GM12878 (cell line): ENCODE data around the gene KRTAP5-11. TPM values are rescaled to one million over a fixed set of nuclear protein-coding genes. Genes with fewer than 3 reads are reported as not detected.

Experiments
- ATAC-seq: fragments of 200-7000 bp; cut with Tn5 transposase; 3 replicates; pipeline ENCODE4 v1.9.1; 2020; ENCODE audit warnings: mild to moderate bottlenecking, moderate library complexity
- BruUV-seq: library from RNA; stranded (reverse); fragments of 400-500 nt; replicated peaks from 2 replicates; lab custom pipeline; 2021; lab: Mats Ljungman, UMichigan
- CTCF ChIA-PET: fragments of 300-600 bp; sonication (Branson Sonifier 250); formaldehyde crosslinking; extraction: SDS; loops from one replicate; lab custom pipeline; 2021; ENCODE audit warnings: inconsistent platforms; lab: Yijun Ruan, JAX
- POLR2A ChIA-PET: fragments of 350-600 bp; formaldehyde crosslinking; extraction: SDS; loops from one replicate; lab custom pipeline; 2021; ENCODE audit warnings: inconsistent platforms; lab: Charles Lee
- RAD21 ChIA-PET: fragments of 300-600 bp; sonication (Branson Sonifier 250); formaldehyde crosslinking; loops from one replicate; lab custom pipeline; 2023; ENCODE audit warnings: antibody characterized with exemption; ENCODE audit not compliant: unreplicated experiment; lab: Charles Lee
- SMC1A ChIA-PET: fragments of 300-600 bp; sonication (Branson Sonifier 250); formaldehyde crosslinking; loops from one replicate; lab custom pipeline; 2023; ENCODE audit not compliant: unreplicated experiment, uncharacterized antibody; lab: Charles Lee
- DNase-seq: peaks from one replicate; pipeline ENCODE4 v3.0.0-alpha.2; 2011; ENCODE audit warnings: low read depth, low spot score
- FAIRE-seq: peaks from 3 replicates; lab custom pipeline; 2011; peaks lifted over from hg19 to GRCh38; lab: Jason Lieb, UNC
- H2AFZ ChIP-seq: 2 replicates; pipeline ENCODE4 v1.6.0; 2011; ENCODE audit warnings: low read depth, low read length, control low read depth; ENCODE audit not compliant: control insufficient read depth
- H3K27ac ChIP-seq: 2 replicates; pipeline ENCODE4 v1.5.1; 2011; ENCODE audit warnings: control low read depth; ENCODE audit not compliant: control insufficient read depth, insufficient read depth
- H3K27me3 ChIP-seq, 2 experiments: replicated peaks in 1 of 2; 2 replicates each; pipeline versions ENCODE4 v1.6.0 to v1.6.1; 2011; ENCODE audit warnings: low read length in 1 of 2; ENCODE audit not compliant: control insufficient read depth in 2 of 2, insufficient read depth in 2 of 2
- H3K36me3 ChIP-seq, 2 experiments: 2 replicates each; pipeline ENCODE4 v1.5.1; 2011; ENCODE audit warnings: low read length in 1 of 2; ENCODE audit not compliant: control insufficient read depth in 2 of 2, insufficient read depth in 2 of 2
- H3K4me1 ChIP-seq: 2 replicates; pipeline ENCODE4 v1.6.1; 2011; ENCODE audit warnings: mild to moderate bottlenecking, low read length, moderate library complexity, mixed read lengths; ENCODE audit not compliant: control insufficient read depth, insufficient read depth
- H3K4me2 ChIP-seq: 2 replicates; pipeline ENCODE4 v1.6.0; 2011; ENCODE audit warnings: control low read depth; ENCODE audit not compliant: control insufficient read depth, insufficient read depth
- H3K4me3 ChIP-seq: fragments of 200-600 bp; sonication (generic); 2 replicates; pipeline ENCODE4 v1.5.1; 2016
- H3K79me2 ChIP-seq: 2 replicates; pipeline ENCODE4 v1.6.0; 2011; ENCODE audit warnings: low read length; ENCODE audit not compliant: control insufficient read depth, insufficient read depth
- H3K9ac ChIP-seq: 2 replicates; pipeline ENCODE4 v1.8.0; 2011; ENCODE audit warnings: low read length, control low read depth, mixed read lengths; ENCODE audit not compliant: control insufficient read depth, insufficient read depth
- H3K9me3 ChIP-seq: replicated peaks from 3 replicates; pipeline ENCODE4 v1.5.1; 2011; ENCODE audit warnings: mild to moderate bottlenecking, low read length; ENCODE audit not compliant: control insufficient read depth, insufficient read depth
- H4K20me1 ChIP-seq: 2 replicates; pipeline ENCODE4 v1.6.0; 2011; ENCODE audit not compliant: control insufficient read depth, insufficient read depth
- LARP7 ChIP-seq: fragments of 450-650 bp; IDR thresholded peaks from 2 replicates; pipeline ENCODE4 v1.6.1; 2017; ENCODE audit warnings: mild to moderate bottlenecking
- PML ChIP-seq: IDR thresholded peaks from 2 replicates; pipeline ENCODE4 v1.6.1; 2012; ENCODE audit warnings: low read length, inconsistent platforms
- POLR2AphosphoS5 ChIP-seq: IDR thresholded peaks from 2 replicates; pipeline ENCODE4 v1.6.1; 2011; ENCODE audit warnings: mild to moderate bottlenecking, low read length, inconsistent platforms
- RELA ChIP-seq: fragments of 450-650 bp; IDR thresholded peaks from 2 replicates; pipeline ENCODE4 v1.8.0; 2014; ENCODE audit warnings: borderline replicate concordance; ENCODE audit not compliant: partially characterized antibody
- SP1 ChIP-seq: IDR thresholded peaks from one replicate; pipeline ENCODE4 v1.6.1; 2011; ENCODE audit warnings: low read depth, low read length
- SUZ12 ChIP-seq: fragments of 200-600 bp; sonication (generic); IDR thresholded peaks from one replicate; pipeline ENCODE4 v1.6.1; 2018; ENCODE audit warnings: antibody characterized with exemption, mild to moderate bottlenecking; ENCODE audit not compliant: unreplicated experiment
- TCF12 ChIP-seq: IDR thresholded peaks from 2 replicates; pipeline ENCODE4 v1.6.1; 2011; ENCODE audit warnings: low read depth, mild to moderate bottlenecking, low read length
- WGBS: methylation state at CpG from one replicate; pipeline ENCODE4 v1.1.6; 2016; ENCODE audit warnings: low lambda C conversion rate; ENCODE audit not compliant: insufficient replicate concordance, insufficient coverage; ENCODE audit errors: missing lambda C conversion rate; 5-methylcytosine and 5-hydroxymethylcytosine counted together
- in situ Hi-C: fragments of 300-500 bp; cut with MboI; formaldehyde crosslinking; loops from 9 replicates; pipeline ENCODE4 v1.14.3; 2018; ENCODE audit warnings: mixed read lengths
- intact Hi-C: fragments of 100-400 bp; cut with micrococcal nuclease; formaldehyde crosslinking; loops from one replicate; pipeline ENCODE4 v1.14.2; 2022; ENCODE audit not compliant: unreplicated experiment
- polyA plus RNA-seq, 11 experiments: library from polyadenylated mRNA; depleted of rRNA in 4 of 11; unstranded in 6 of 11; stranded (reverse) in 5 of 11; fragments of >200 nt; fragmentation: Nextera tagmentation in 4 of 11; fragmentation: Illumina TruSeq in 1 of 11; extraction: Ambion mirVana in 4 of 11; extraction: Trizol in 1 of 11; gene quantifications; 1 replicate in 1 of 11; 2 replicates in 10 of 11; pipeline versions ENCODE4 v1.2.1 to v1.2.3, GENCODE V29; 2011 to 2016; ENCODE audit warnings: inconsistent platforms in 2 of 11, missing spikeins in 2 of 11, low read depth in 1 of 11
- total RNA-seq, 4 experiments: library from RNA; depleted of rRNA in 3 of 4; stranded (reverse); fragments of >200 nt in 3 of 4; fragmentation: Illumina TruSeq in 1 of 4; extraction: Trizol in 1 of 4; gene quantifications; 2 replicates each; pipeline versions ENCODE4 v1.2.1 to v1.2.3, GENCODE V29; 2013 to 2021
- TF ChIP-seq, protein P1 (sequence below): fragments of 450-650 bp; IDR thresholded peaks from 2 replicates; pipeline ENCODE4 v1.6.1; 2016; ENCODE audit warnings: mild to moderate bottlenecking, moderate library complexity, borderline replicate concordance

Gene KRTAP5-11
- total and polyA plus RNA-seq, 10 of the 15 experiments (the other 5 are each of a cell fraction or from before 2014, with no cell fraction given) = not detected

DNA sequence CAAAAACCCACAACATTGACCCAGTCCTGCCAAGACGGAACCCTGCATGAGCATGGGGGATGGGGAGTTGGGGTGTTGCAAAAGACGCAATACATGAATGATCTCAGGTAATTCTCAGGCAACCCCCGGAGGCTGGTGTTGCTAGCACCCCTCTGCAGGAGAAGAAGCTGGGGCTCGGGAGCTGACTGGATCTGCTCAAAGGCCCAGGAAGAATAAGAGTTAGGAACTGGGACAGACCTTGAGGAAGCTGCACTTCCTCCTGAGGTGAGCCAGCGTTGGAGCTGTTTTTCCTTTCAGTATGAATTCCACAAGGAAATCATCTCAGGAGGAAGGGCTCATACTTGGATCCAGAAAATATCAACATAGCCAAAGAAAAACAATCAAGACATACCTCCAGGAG, 34.6 kb downstream of the KRTAP5-11 start, which contains the start of gene KRTAP5-9 (continued):
- TF ChIP-seq RELA (no peak), POLR2AphosphoS5 (no peak), LARP7 (no peak)
- TF ChIP-seq, protein P1, sequence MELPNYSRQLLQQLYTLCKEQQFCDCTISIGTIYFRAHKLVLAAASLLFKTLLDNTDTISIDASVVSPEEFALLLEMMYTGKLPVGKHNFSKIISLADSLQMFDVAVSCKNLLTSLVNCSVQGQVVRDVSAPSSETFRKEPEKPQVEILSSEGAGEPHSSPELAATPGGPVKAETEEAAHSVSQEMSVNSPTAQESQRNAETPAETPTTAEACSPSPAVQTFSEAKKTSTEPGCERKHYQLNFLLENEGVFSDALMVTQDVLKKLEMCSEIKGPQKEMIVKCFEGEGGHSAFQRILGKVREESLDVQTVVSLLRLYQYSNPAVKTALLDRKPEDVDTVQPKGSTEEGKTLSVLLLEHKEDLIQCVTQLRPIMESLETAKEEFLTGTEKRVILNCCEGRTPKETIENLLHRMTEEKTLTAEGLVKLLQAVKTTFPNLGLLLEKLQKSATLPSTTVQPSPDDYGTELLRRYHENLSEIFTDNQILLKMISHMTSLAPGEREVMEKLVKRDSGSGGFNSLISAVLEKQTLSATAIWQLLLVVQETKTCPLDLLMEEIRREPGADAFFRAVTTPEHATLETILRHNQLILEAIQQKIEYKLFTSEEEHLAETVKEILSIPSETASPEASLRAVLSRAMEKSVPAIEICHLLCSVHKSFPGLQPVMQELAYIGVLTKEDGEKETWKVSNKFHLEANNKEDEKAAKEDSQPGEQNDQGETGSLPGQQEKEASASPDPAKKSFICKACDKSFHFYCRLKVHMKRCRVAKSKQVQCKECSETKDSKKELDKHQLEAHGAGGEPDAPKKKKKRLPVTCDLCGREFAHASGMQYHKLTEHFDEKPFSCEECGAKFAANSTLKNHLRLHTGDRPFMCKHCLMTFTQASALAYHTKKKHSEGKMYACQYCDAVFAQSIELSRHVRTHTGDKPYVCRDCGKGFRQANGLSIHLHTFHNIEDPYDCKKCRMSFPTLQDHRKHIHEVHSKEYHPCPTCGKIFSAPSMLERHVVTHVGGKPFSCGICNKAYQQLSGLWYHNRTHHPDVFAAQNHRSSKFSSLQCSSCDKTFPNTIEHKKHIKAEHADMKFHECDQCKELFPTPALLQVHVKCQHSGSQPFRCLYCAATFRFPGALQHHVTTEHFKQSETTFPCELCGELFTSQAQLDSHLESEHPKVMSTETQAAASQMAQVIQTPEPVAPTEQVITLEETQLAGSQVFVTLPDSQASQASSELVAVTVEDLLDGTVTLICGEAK = no peak

DNA sequence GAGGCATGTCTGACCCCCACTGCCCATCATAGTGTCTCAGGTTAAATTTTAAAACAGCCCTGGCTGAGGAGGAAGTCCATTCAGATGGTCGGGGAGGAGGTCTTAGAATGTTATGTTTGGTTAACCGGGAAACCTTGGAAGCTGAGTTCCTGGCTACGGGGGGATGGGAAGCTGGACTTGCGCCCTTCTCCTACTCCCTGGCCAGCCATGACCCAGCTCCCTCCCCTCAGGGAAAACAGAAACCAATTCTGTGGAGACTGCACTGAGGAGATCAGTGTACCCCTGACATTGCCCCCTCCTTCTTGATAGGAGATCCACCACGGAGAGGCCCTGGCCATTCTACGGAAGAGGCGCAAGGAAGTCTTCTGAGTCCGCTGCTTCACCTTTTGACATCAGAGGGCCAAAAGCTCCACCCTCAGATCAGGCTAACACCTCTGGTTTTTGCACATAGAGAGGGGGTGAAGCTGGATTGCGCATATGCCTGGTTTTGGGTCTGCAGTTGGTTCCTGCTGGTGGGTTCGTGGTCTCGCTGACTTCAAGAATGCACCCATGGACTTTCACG, 37.2 kb downstream of the KRTAP5-11 start:
- RAD21 ChIA-PET = no interaction called here
- Histone ChIP-seq H3K4me1 (peaks cover 34% of the 10 kb centered on the region), H3K36me3 (no peaks in the 10 kb centered on the region), H3K9ac (no peak overlapping the region), H4K20me1 (no peaks in the 10 kb centered on the region), H3K4me2 (no peak overlapping the region), H3K9me3 (peaks cover 35% of the 10 kb centered on the region), H3K27me3 (no peaks in the 10 kb centered on the region), H2AFZ (no peak overlapping the region), H3K4me3 (no peak overlapping the region), H3K27ac (no peak overlapping the region), H3K79me2 (no peaks in the 10 kb centered on the region)
- in situ Hi-C loops = no loop called here
- TF ChIP-seq SP1 = no peak
- no peak for TF ChIP-seq SUZ12
- TF ChIP-seq TCF12 = no peak
- TF ChIP-seq PML = no peak
- CTCF ChIA-PET = interaction anchor here (0.6 to 1.0 kb wide), 2 partner anchors 18 to 862 kb away, joined by 3 read pairs; no protein-coding TSS in a partner anchor
- DNase-seq (no peak), FAIRE-seq (no peak), ATAC-seq (no peak)
- POLR2A ChIA-PET = no interaction called here
- WGBS = 89% methylated on average over 12 of the region's 12 CpGs
- intact Hi-C loops = no loop called here
- SMC1A ChIA-PET = no interaction called here
- no TSS peak for BruUV-seq
